Mesenchymal stem cell (in vitro differentiated cells and primary cell): ENCODE results near the gene PBX1.

Source experiments
- DNase-seq: peaks from one replicate; pipeline ENCODE4 v3.0.0-alpha.2; 2013
- H2AFZ ChIP-seq: one replicate; pipeline ENCODE4 v1.6.1; 2013; ENCODE audit warnings: low read depth, mild to moderate bottlenecking, control low read depth, inconsistent platforms, low read length, moderate library complexity
- H2AK5ac ChIP-seq: 2 replicates; pipeline ENCODE4 v1.6.1; 2013; ENCODE audit warnings: low read length, moderate library complexity, mild to moderate bottlenecking, inconsistent platforms; ENCODE audit not compliant: severe bottlenecking
- H2BK120ac ChIP-seq: one replicate; pipeline ENCODE4 v1.6.1; 2013; ENCODE audit warnings: low read depth, mild to moderate bottlenecking, inconsistent platforms, low read length, moderate library complexity
- H2BK12ac ChIP-seq, 2 experiments: one replicate each; pipeline ENCODE4 v1.6.1; 2013; ENCODE audit warnings: inconsistent platforms in 2 of 2, low read length in 2 of 2, mild to moderate bottlenecking in 2 of 2, moderate library complexity in 2 of 2, control low read depth in 1 of 2
- H2BK15ac ChIP-seq: one replicate; pipeline ENCODE4 v1.6.1; 2013; ENCODE audit warnings: mild to moderate bottlenecking, low read depth, inconsistent platforms; ENCODE audit not compliant: poor library complexity, severe bottlenecking
- H2BK5ac ChIP-seq: 2 replicates; pipeline ENCODE4 v1.6.1; 2013; ENCODE audit warnings: low read depth, mild to moderate bottlenecking, low read length, control low read depth, inconsistent platforms; ENCODE audit not compliant: poor library complexity, severe bottlenecking
- H3K14ac ChIP-seq, 2 experiments: one replicate each; pipeline ENCODE4 v1.6.1; 2013; ENCODE audit warnings: inconsistent platforms in 2 of 2, low read length in 2 of 2, control low read depth in 1 of 2, mild to moderate bottlenecking in 1 of 2, moderate library complexity in 1 of 2
- H3K18ac ChIP-seq, 2 experiments: one replicate each; pipeline ENCODE4 v1.6.1; 2013; ENCODE audit warnings: inconsistent platforms in 2 of 2, low read length in 2 of 2, control low read depth in 1 of 2, low read depth in 1 of 2, mild to moderate bottlenecking in 1 of 2
- H3K23ac ChIP-seq, 2 experiments: one replicate each; pipeline ENCODE4 v1.6.1; 2013; ENCODE audit warnings: inconsistent platforms in 2 of 2, low read length in 2 of 2, mild to moderate bottlenecking in 2 of 2, moderate library complexity in 2 of 2, control low read depth in 1 of 2
- H3K27ac ChIP-seq: 2 replicates; pipeline ENCODE4 v1.5.1; 2013; ENCODE audit warnings: mild to moderate bottlenecking, moderate library complexity, low read length, control low read depth, inconsistent platforms; ENCODE audit not compliant: poor library complexity, severe bottlenecking
- H3K27me3 ChIP-seq, 2 experiments: 2 replicates each; pipeline versions ENCODE4 v1.6.1 to v1.7.0; 2013; ENCODE audit warnings: low read length in 2 of 2, mild to moderate bottlenecking in 2 of 2, moderate library complexity in 2 of 2, control low read depth in 1 of 2, inconsistent platforms in 1 of 2; ENCODE audit not compliant: control insufficient read depth in 1 of 2, insufficient read depth in 1 of 2
- H3K36me3 ChIP-seq, 2 experiments: 2 replicates each; pipeline versions ENCODE4 v1.6.1 to v1.7.0; 2013; ENCODE audit warnings: low read length in 2 of 2, control low read depth in 1 of 2, inconsistent platforms in 1 of 2, low read depth in 1 of 2, mild to moderate bottlenecking in 1 of 2; ENCODE audit not compliant: insufficient read depth in 2 of 2, control insufficient read depth in 1 of 2
- H3K4ac ChIP-seq, 2 experiments: one replicate each; pipeline ENCODE4 v1.6.1; 2013; ENCODE audit warnings: inconsistent platforms in 2 of 2, low read length in 2 of 2, mild to moderate bottlenecking in 2 of 2, moderate library complexity in 2 of 2, control low read depth in 1 of 2, low read depth in 1 of 2
- H3K4me1 ChIP-seq: 2 replicates; pipeline ENCODE4 v1.6.1; 2013; ENCODE audit warnings: low read depth, low read length, control low read depth; ENCODE audit not compliant: control insufficient read depth, insufficient read depth
- H3K4me2 ChIP-seq: 2 replicates; pipeline ENCODE4 v1.6.1; 2013; ENCODE audit warnings: low read length, mild to moderate bottlenecking, inconsistent platforms; ENCODE audit not compliant: poor library complexity, severe bottlenecking
- H3K4me3 ChIP-seq, 2 experiments: 2 replicates each; pipeline versions ENCODE4 v1.5.1 to v1.7.0; 2013; ENCODE audit warnings: low read length in 2 of 2, mild to moderate bottlenecking in 2 of 2, control low read depth in 1 of 2, low read depth in 1 of 2; ENCODE audit not compliant: insufficient read depth in 1 of 2
- H3K79me1 ChIP-seq: replicated peaks from 2 replicates; pipeline ENCODE4 v1.6.1; 2013; ENCODE audit warnings: mild to moderate bottlenecking, control low read depth, low read length, inconsistent platforms; ENCODE audit not compliant: poor library complexity, severe bottlenecking
- H3K9ac ChIP-seq: 2 replicates; pipeline ENCODE4 v1.7.0; 2013; ENCODE audit warnings: mild to moderate bottlenecking, low read length, moderate library complexity
- H3K9me3 ChIP-seq: 2 replicates; pipeline ENCODE4 v1.7.0; 2013; ENCODE audit warnings: mild to moderate bottlenecking, low read length; ENCODE audit not compliant: control insufficient read depth
- H4K8ac ChIP-seq: one replicate; pipeline ENCODE4 v1.6.1; 2013; ENCODE audit warnings: inconsistent platforms, mild to moderate bottlenecking, low read length, moderate library complexity
- H4K91ac ChIP-seq: one replicate; pipeline ENCODE4 v1.6.1; 2013; ENCODE audit warnings: mild to moderate bottlenecking, low read length, inconsistent platforms
- WGBS: methylation state at CpG from one replicate; pipeline ENCODE4 v1.1.7; 2013; ENCODE audit warnings: mixed read lengths; 5-methylcytosine and 5-hydroxymethylcytosine counted together

The PBX1 gene

DNA sequence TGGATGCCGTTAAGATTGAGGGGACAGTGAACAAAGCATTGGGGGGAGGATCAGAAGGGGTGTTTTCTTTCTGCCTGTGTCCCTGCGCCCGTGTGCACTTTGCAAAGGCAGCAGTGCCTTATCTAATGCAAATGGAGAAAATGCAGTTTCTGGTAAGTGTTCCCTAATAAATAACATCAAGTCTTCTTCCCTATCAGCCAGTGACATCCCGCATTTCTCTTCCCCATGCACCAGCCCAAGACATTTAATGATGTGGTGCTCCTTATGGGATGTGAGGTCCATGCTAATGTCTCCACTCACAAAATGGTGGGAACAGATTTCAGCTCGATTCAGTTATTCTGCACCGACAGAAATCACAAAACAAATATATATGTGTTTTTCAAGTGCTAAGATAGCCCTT, 111.8 kb downstream of the PBX1 start:
- Histone ChIP-seq H3K27ac (no peak overlapping the region), H3K4me3 (no peak overlapping the region), H3K4ac (no peak overlapping the region), H2AFZ (no peak overlapping the region), H3K9me3 (no peaks in the 10 kb centered on the region), H3K23ac (no peak overlapping the region), H3K36me3 (no peaks in the 10 kb centered on the region), H2BK15ac (no peak overlapping the region), H2BK12ac (no peak overlapping the region), H2BK120ac (no peak overlapping the region), H4K8ac (no peak overlapping the region), H2BK5ac (no peak overlapping the region), H3K27me3 (no peaks in the 10 kb centered on the region), H4K91ac (no peak overlapping the region), H3K4me2 (no peak overlapping the region), H3K9ac (no peak overlapping the region), H3K79me1 (peaks cover 13% of the 10 kb centered on the region), H2AK5ac (no peak overlapping the region), H3K14ac (no peak overlapping the region), H3K18ac (no peak overlapping the region), H3K4me1 (no peaks in the 10 kb centered on the region)
- 79% methylated on average over 1 of the region's 6 CpGs for WGBS
- DNase-seq = no peak

DNA sequence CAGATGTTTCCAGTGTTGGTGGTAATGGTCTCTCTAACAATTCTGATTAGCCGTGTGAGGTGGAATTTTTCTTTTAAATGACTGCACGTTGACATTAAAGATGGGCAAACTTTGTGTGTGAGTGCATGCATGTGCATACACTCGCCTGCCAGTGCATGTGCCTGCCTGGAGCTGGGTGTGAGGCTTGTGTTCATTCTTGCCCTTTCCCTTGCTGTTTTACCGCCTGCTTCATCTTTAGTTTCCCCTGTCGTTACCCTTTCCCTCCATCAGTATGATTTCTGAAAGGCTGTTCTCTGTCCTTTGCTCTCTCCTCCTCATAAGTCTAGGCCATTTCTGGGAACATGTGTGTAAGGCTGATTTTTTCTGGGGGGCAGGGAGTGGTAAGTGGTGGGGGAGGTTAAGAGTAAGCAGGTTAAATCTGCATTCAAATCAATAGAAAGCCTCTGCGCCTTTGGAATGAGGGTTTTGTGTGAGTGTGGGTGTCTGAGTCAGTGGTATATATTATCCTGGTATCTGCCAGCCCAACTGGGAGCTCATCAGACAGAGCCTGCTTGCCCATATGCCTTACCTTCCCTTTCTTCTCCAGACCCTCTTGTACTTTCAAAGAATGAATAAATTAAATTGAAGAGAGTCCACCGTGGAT, 112.5 kb downstream of the PBX1 start:
- 94% methylated on average over 4 of the region's 7 CpGs for WGBS
- no peak overlapping the region for H3K4me2 ChIP-seq
- no peak overlapping the region for H3K9ac ChIP-seq
- no peak overlapping the region for H3K4ac ChIP-seq
- peak overlapping the region in 1 of 2 experiments; percentile 53 for H3K14ac ChIP-seq
- no peak overlapping the region for H2BK15ac ChIP-seq
- H3K27ac ChIP-seq = no peak overlapping the region
- no peaks in the 10 kb centered on the region for H3K27me3 ChIP-seq
- H2BK120ac ChIP-seq = no peak overlapping the region
- H3K4me1 ChIP-seq = no peaks in the 10 kb centered on the region
- H3K36me3 ChIP-seq = no peaks in the 10 kb centered on the region
- no peak overlapping the region for H2AFZ ChIP-seq
- peaks cover 13% of the 10 kb centered on the region for H3K79me1 ChIP-seq
- H2AK5ac ChIP-seq = no peak overlapping the region
- no peak overlapping the region for H3K18ac ChIP-seq
- peak overlapping the region; percentile 4 for H4K8ac ChIP-seq
- no peak overlapping the region for H3K23ac ChIP-seq
- H2BK5ac ChIP-seq = no peak overlapping the region
- DNase-seq = peak; percentile 30
- no peak overlapping the region for H3K4me3 ChIP-seq
- H3K9me3 ChIP-seq = no peaks in the 10 kb centered on the region
- H4K91ac ChIP-seq = no peak overlapping the region
- H2BK12ac ChIP-seq = no peak overlapping the region

DNA sequence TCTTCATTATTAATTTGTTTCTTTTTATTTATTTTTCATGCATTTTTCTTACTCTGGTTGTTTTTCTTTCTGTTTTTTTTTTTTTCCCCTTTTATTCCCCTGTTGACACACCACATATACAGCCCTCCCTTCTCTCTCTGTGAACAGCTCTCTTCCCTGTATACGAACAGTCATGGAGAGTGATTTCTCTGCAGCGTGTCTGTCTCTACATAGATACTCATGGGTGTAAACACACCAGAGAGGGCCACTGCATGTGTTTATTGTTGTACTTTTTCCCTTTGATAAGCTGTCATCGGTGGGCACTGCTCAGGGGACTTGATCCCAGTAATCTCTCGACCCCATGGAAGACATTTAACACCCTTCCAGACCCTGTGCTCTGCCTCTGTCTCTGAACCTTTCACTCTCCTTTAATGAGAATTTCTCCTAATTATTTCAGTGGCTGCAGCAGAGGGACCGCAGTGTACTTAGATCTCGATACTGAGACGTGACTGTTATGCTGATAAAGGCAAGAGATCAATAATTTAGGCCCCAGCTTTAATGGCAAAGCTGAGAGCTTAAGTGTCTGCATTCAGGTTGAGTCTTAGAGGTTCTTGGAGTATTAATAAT, 113.1 kb downstream of the PBX1 start:
- peak; percentile 43 for DNase-seq
- peak overlapping the region; percentile 9 for H3K9ac ChIP-seq
- H2AK5ac ChIP-seq = no peak overlapping the region
- H3K23ac ChIP-seq = no peak overlapping the region
- no peak overlapping the region for H2BK5ac ChIP-seq
- no peaks in the 10 kb centered on the region for H3K27me3 ChIP-seq
- no peak overlapping the region for H3K18ac ChIP-seq
- H2AFZ ChIP-seq = no peak overlapping the region
- H3K36me3 ChIP-seq = no peaks in the 10 kb centered on the region
- H2BK15ac ChIP-seq = no peak overlapping the region
- no peak overlapping the region for H3K4me3 ChIP-seq
- no peak overlapping the region for H2BK12ac ChIP-seq
- H3K14ac ChIP-seq = no peak overlapping the region
- H4K91ac ChIP-seq = no peak overlapping the region
- no peak overlapping the region for H4K8ac ChIP-seq
- no peak overlapping the region for H3K27ac ChIP-seq
- no peak overlapping the region for H2BK120ac ChIP-seq
- H3K4me1 ChIP-seq = no peaks in the 10 kb centered on the region
- H3K4me2 ChIP-seq = no peak overlapping the region
- no peak overlapping the region for H3K4ac ChIP-seq
- WGBS = 44% methylated on average over 7 of the region's 7 CpGs
- H3K79me1 ChIP-seq = peaks cover 13% of the 10 kb centered on the region
- no peaks in the 10 kb centered on the region for H3K9me3 ChIP-seq

DNA sequence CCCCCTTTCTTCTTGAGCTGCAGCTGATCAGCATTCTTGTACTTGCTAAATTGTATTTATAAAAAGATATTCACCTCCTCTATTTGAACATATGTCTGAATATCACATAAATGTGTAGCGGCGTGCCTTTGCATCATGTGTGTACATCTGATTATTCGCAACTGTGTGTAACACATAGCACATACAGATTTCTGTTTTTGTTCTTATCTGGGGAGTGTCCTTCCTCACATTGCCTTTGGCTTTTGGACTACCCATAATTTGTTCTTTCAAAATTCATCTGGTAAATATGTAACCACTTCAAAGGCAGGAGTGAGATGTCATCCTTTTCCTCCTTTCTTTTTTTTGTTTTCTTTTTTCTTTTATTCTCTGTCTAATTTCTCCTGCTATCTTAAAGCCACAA, 113.6 kb downstream of the PBX1 start:
- no peak overlapping the region for H4K8ac ChIP-seq
- no peak overlapping the region for H2BK120ac ChIP-seq
- no peaks in the 10 kb centered on the region for H3K27me3 ChIP-seq
- no peak overlapping the region for H4K91ac ChIP-seq
- H3K36me3 ChIP-seq = peaks cover 0 to 2% of the 10 kb centered on the region in 2 experiments
- H2BK15ac ChIP-seq = no peak overlapping the region
- no peak overlapping the region for H3K27ac ChIP-seq
- H3K4ac ChIP-seq = no peak overlapping the region
- no peak overlapping the region for H3K9ac ChIP-seq
- no peak overlapping the region for H2AFZ ChIP-seq
- H3K4me2 ChIP-seq = no peak overlapping the region
- no peak overlapping the region for H3K14ac ChIP-seq
- no peak overlapping the region for H3K23ac ChIP-seq
- no peak for DNase-seq
- H3K18ac ChIP-seq = no peak overlapping the region
- no peak overlapping the region for H3K4me3 ChIP-seq
- WGBS = 100% methylated on average over 3 of the region's 3 CpGs
- H3K9me3 ChIP-seq = no peaks in the 10 kb centered on the region
- no peak overlapping the region for H2BK12ac ChIP-seq
- H3K4me1 ChIP-seq = no peaks in the 10 kb centered on the region
- no peak overlapping the region for H2BK5ac ChIP-seq
- peaks cover 13% of the 10 kb centered on the region for H3K79me1 ChIP-seq
- H2AK5ac ChIP-seq = no peak overlapping the region
